ENCODE data around the gene DCC. TPM values are rescaled to one million over a fixed set of nuclear protein-coding genes. Genes with fewer than 3 reads are reported as not detected.

Gene DCC
- polyA plus RNA-seq, 6 donors from 2014 or later: not detected

GRCh38 chr18:52504589-52504988 lies 164.6 kb downstream of the DCC start:
- Mint-ChIP-seq H3K27ac (no peak overlapping the region), H3K4me1 (no peaks in the 10 kb centered on the region), H3K27me3 (no peaks in the 10 kb centered on the region), H3K9me3 (peaks cover 0 to 5% (median 0%) of the 10 kb centered on the region in 7 donors), H3K36me3 (no peaks in the 10 kb centered on the region), H3K4me3 (no peak overlapping the region)
- ATAC-seq (ENCODE audit: low read depth in 2 of 2) (no peak), DNase-seq (no peak)

- Mint-ChIP-seq H3K36me3 (no peaks in the 10 kb centered on the region), H3K9me3 (no peaks in the 10 kb centered on the region), H3K4me1 (no peaks in the 10 kb centered on the region), H3K27me3 (no peaks in the 10 kb centered on the region), H3K27ac (no peak overlapping the region), H3K4me3 (no peak overlapping the region)
- DNase-seq: no peak
- no peak for ATAC-seq (ENCODE audit: low read depth in 2 of 2)
These were observed 170.1 kb downstream of the DCC start for GRCh38 chr18:52510139-52510538.

GRCh38 chr18:52518086-52518485 lies 178.1 kb downstream of the DCC start:
- no peaks in the 10 kb centered on the region for H3K27me3 Mint-ChIP-seq
- no peaks in the 10 kb centered on the region for H3K36me3 Mint-ChIP-seq
- no peaks in the 10 kb centered on the region for H3K4me1 Mint-ChIP-seq
- ATAC-seq (ENCODE audit: low read depth in 2 of 2) (no peak), DNase-seq (no peak)
- H3K9me3 Mint-ChIP-seq: peaks cover 0 to 2% (median 0%) of the 10 kb centered on the region in 7 donors
- H3K4me3 Mint-ChIP-seq: no peak overlapping the region
- no peak overlapping the region for H3K27ac Mint-ChIP-seq

- Mint-ChIP-seq H3K4me3 (no peak overlapping the region), H3K36me3 (no peaks in the 10 kb centered on the region), H3K27me3 (no peaks in the 10 kb centered on the region), H3K27ac (no peak overlapping the region), H3K4me1 (no peaks in the 10 kb centered on the region), H3K9me3 (peaks cover 0 to 2% (median 0%) of the 10 kb centered on the region in 7 donors)
- DNase-seq (no peak), ATAC-seq (ENCODE audit: low read depth in 2 of 2) (no peak)
These were observed 179.0 kb downstream of the DCC start for GRCh38 chr18:52519021-52519420.

GRCh38 chr18:52523566-52523965 lies 183.6 kb downstream of the DCC start:
- Mint-ChIP-seq H3K4me1 (no peaks in the 10 kb centered on the region), H3K4me3 (no peak overlapping the region), H3K27me3 (no peaks in the 10 kb centered on the region), H3K9me3 (peaks cover 0 to 2% (median 0%) of the 10 kb centered on the region in 7 donors), H3K36me3 (no peaks in the 10 kb centered on the region), H3K27ac (no peak overlapping the region)
- ATAC-seq (ENCODE audit: low read depth in 2 of 2) (no peak), DNase-seq (no peak)

- Mint-ChIP-seq H3K36me3 (no peaks in the 10 kb centered on the region), H3K4me3 (no peak overlapping the region), H3K27me3 (no peaks in the 10 kb centered on the region)
These were observed 191.8 kb downstream of the DCC start for GRCh38 chr18:52531836-52532235.

GRCh38 chr18:52536039-52536438 lies 196.0 kb downstream of the DCC start:
- H3K27ac Mint-ChIP-seq: no peak overlapping the region
- H3K27me3 Mint-ChIP-seq: peaks cover 0 to 5% (median 0%) of the 10 kb centered on the region in 3 donors
- no peak overlapping the region for H3K4me3 Mint-ChIP-seq
- peaks cover 0 to 5% (median 0%) of the 10 kb centered on the region in 7 donors for H3K9me3 Mint-ChIP-seq
- DNase-seq (no peak), ATAC-seq (ENCODE audit: low read depth in 2 of 2) (no peak)
- no peaks in the 10 kb centered on the region for H3K4me1 Mint-ChIP-seq
- no peaks in the 10 kb centered on the region for H3K36me3 Mint-ChIP-seq

More at GRCh38 chr18:52531836-52532235, 191.8 kb downstream of the DCC start:
- Mint-ChIP-seq H3K4me1 (no peaks in the 10 kb centered on the region), H3K27ac (no peak overlapping the region), H3K9me3 (peaks cover 0 to 3% (median 2%) of the 10 kb centered on the region in 7 donors)
- no peak for DNase-seq
- no peak for ATAC-seq (ENCODE audit: low read depth in 2 of 2)

- Mint-ChIP-seq H3K27me3 (peaks cover 0 to 5% (median 0%) of the 10 kb centered on the region in 3 donors), H3K27ac (no peak overlapping the region), H3K4me3 (no peak overlapping the region), H3K36me3 (no peaks in the 10 kb centered on the region), H3K9me3 (peaks cover 0 to 5% (median 0%) of the 10 kb centered on the region in 7 donors), H3K4me1 (no peaks in the 10 kb centered on the region)
- no peak for ATAC-seq (ENCODE audit: low read depth in 2 of 2)
- DNase-seq: no peak
These were observed 197.3 kb downstream of the DCC start for GRCh38 chr18:52537261-52537660.

GRCh38 chr18:52541056-52541455 lies 201.1 kb downstream of the DCC start:
- ATAC-seq (ENCODE audit: low read depth in 2 of 2) (no peak), DNase-seq (no peak)
- Mint-ChIP-seq H3K36me3 (no peaks in the 10 kb centered on the region), H3K9me3 (peaks cover 0 to 5% (median under 1%) of the 10 kb centered on the region in 7 donors), H3K4me3 (no peak overlapping the region), H3K27me3 (peaks cover 0 to 5% (median 0%) of the 10 kb centered on the region in 3 donors), H3K4me1 (no peaks in the 10 kb centered on the region), H3K27ac (no peak overlapping the region)

- ATAC-seq (ENCODE audit: low read depth in 2 of 2): no peak
- DNase-seq: no peak
- H3K4me1 Mint-ChIP-seq: no peaks in the 10 kb centered on the region
- H3K36me3 Mint-ChIP-seq: no peaks in the 10 kb centered on the region
- peaks cover 0 to 3% (median 0%) of the 10 kb centered on the region in 7 donors for H3K9me3 Mint-ChIP-seq
- H3K4me3 Mint-ChIP-seq: no peak overlapping the region
- H3K27me3 Mint-ChIP-seq: no peaks in the 10 kb centered on the region
- no peak overlapping the region for H3K27ac Mint-ChIP-seq
These were observed 204.1 kb downstream of the DCC start for GRCh38 chr18:52544086-52544485.

- DNase-seq: no peak
- Mint-ChIP-seq H3K36me3 (no peaks in the 10 kb centered on the region), H3K9me3 (peaks cover 0 to 3% (median 0%) of the 10 kb centered on the region in 7 donors), H3K4me1 (no peaks in the 10 kb centered on the region), H3K27ac (no peak overlapping the region), H3K4me3 (no peak overlapping the region), H3K27me3 (peaks cover 0 to 4% (median 0%) of the 10 kb centered on the region in 3 donors)
- ATAC-seq (ENCODE audit: low read depth in 2 of 2): no peak
These were observed 206.8 kb downstream of the DCC start for GRCh38 chr18:52546686-52547346.

GRCh38 chr18:52553441-52553840 lies 213.4 kb downstream of the DCC start:
- Mint-ChIP-seq H3K27ac (peak overlapping the region in 1 of 6 donors; percentile 1), H3K36me3 (no peaks in the 10 kb centered on the region), H3K4me1 (no peaks in the 10 kb centered on the region), H3K4me3 (no peak overlapping the region), H3K9me3 (peaks cover 0 to 9% (median 0%) of the 10 kb centered on the region in 7 donors), H3K27me3 (peaks cover 0 to 4% (median 0%) of the 10 kb centered on the region in 3 donors)
- ATAC-seq (ENCODE audit: low read depth in 2 of 2) (no peak), DNase-seq (no peak)

- Mint-ChIP-seq H3K4me3 (no peak overlapping the region), H3K36me3 (no peaks in the 10 kb centered on the region), H3K27ac (no peak overlapping the region), H3K9me3 (peaks cover 0 to 9% (median 0%) of the 10 kb centered on the region in 7 donors), H3K4me1 (no peaks in the 10 kb centered on the region), H3K27me3 (peaks cover 0 to 4% (median 0%) of the 10 kb centered on the region in 3 donors)
- DNase-seq (no peak), ATAC-seq (ENCODE audit: low read depth in 2 of 2) (no peak)
These were observed 214.2 kb downstream of the DCC start for GRCh38 chr18:52554180-52554579.

GRCh38 chr18:52567360-52567759 lies 227.4 kb downstream of the DCC start:
- Mint-ChIP-seq H3K36me3 (no peaks in the 10 kb centered on the region), H3K27me3 (no peaks in the 10 kb centered on the region), H3K4me3 (no peak overlapping the region), H3K9me3 (peaks cover 0 to 3% (median 0%) of the 10 kb centered on the region in 7 donors), H3K4me1 (no peaks in the 10 kb centered on the region), H3K27ac (no peak overlapping the region)
- DNase-seq (no peak), ATAC-seq (ENCODE audit: low read depth in 2 of 2) (no peak)
